ENCODE data around the gene MACF1.

DNA sequence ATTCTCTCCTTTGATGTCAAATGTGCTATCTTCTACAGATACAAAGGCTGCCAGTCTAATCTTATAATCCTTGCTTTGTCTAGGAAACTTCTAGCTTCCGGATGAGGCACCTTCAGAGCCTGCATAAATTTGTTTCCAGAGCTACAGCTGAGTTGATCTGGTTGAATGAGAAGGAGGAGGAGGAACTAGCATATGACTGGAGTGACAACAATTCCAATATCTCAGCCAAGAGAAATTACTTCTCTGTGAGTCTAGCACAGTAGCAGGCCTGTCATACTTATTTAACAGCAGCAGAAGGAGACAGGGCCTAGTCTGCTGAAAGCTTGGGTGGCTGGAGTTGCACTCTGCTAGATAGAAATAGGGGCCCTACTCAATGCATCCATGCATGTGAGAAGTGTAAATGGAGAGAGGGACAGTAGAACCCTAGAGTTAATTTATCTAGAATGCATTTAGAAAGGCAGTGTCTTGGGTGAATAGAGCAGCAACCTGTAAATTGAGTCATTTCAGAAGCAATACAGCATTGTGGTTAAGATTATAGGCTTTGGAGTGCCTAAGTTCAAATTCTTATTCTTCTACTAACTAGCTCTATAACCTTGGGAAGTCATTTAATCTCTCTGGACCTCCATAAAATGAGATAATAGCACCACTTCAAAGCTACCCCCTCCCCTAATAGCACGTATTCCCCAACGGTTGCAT lies 89.0 kb downstream of the MACF1 start:
- TF ChIP-seq POLR2A (IDR thresholded peaks at IDR 0.05) (no peak), CTCF (IDR thresholded peaks at IDR 0.05) (no peak)
